WI38 (cell line): ENCODE data around the gene SGPP2.

Source experiments
- H3K4me3 ChIP-seq: 2 replicates; pipeline ENCODE4 v1.5.1; 2011; ENCODE audit warnings: low read depth, mild to moderate bottlenecking, control low read depth, low read length
- TF ChIP-seq, protein P1 (sequence below): IDR thresholded peaks from 2 replicates; pipeline ENCODE4 v1.5.1; 2012; ENCODE audit warnings: low read depth, mild to moderate bottlenecking, control low read depth, low read length

SGPP2 gene

GRCh38 chr2:222470802-222471468 lies 46.6 kb downstream of the SGPP2 start:
- no peak overlapping the region for H3K4me3 ChIP-seq
- TF ChIP-seq, protein P1, sequence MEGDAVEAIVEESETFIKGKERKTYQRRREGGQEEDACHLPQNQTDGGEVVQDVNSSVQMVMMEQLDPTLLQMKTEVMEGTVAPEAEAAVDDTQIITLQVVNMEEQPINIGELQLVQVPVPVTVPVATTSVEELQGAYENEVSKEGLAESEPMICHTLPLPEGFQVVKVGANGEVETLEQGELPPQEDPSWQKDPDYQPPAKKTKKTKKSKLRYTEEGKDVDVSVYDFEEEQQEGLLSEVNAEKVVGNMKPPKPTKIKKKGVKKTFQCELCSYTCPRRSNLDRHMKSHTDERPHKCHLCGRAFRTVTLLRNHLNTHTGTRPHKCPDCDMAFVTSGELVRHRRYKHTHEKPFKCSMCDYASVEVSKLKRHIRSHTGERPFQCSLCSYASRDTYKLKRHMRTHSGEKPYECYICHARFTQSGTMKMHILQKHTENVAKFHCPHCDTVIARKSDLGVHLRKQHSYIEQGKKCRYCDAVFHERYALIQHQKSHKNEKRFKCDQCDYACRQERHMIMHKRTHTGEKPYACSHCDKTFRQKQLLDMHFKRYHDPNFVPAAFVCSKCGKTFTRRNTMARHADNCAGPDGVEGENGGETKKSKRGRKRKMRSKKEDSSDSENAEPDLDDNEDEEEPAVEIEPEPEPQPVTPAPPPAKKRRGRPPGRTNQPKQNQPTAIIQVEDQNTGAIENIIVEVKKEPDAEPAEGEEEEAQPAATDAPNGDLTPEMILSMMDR, result no peak

DNA sequence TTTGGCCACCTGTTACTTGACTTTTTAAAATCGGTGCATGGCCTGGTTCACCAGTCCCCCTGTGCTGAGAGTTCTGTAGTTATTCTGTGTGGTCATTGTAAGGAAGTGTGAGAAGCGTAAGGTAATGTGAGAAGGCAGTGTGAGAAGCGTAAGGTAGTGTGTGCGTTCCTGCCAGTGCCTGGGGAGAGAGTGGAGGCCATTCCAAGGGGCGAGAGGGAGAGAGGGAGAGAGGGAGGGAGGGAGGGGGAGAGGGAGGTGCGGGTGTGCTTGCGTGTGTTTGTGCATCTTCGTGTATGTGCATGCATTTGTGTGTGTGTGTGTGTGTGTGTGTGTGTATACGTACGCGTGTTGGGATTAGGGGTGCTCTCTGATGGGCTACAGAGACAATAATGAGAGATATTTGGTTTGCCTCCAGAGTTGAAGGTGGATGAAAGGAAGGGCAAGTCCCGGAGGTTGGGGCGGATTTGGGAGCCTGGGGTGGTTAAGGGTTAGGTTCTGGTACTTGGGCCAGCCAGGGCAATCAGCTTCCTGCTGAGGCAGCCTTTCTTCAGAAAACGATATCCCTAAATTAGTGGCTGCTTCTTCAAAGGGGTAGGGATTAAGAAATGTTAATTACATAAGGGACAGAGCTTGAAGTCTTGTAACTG lies 53.7 kb downstream of the SGPP2 start:
- TF ChIP-seq, protein P1, result no peak
- no peak overlapping the region for H3K4me3 ChIP-seq

DNA sequence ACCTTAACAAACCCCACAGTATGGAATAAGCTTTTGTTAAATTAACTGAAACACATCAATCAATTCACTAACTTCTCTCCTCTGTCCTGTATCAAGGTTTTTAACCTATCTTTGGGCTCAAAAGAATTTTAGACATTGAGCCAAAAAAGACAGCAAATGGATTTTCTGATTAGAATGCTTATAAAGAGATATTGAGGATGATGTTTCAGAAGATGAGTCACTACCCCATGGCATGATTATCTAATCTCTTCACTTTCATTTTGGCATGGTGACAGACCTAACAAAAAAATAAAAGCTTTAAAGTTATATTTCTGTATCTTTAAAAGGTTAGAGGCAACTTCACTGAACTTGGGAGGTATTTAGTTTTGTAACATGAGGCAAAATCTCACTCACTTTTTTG lies 55.5 kb downstream of the SGPP2 start:
- H3K4me3 ChIP-seq, result no peak overlapping the region
- TF ChIP-seq, protein P1, result no peak

DNA sequence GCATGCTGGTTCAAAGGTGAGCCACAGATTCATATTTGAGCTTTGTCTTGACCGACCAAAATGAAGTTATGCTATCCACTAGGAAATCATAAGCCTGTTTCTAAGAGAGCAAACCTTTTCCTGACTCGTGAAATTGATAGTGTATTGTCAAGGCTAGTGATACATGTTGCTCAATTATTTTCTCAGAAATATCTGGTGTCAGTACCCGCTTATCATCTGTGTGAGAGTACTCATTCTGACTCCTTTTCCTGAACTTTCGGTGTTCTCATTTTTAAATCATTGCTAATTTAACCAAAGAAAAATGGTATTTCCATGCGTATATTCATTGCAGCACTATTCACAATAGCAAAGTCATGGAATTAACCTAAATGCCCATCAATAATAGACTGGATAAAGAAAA lies 56.2 kb downstream of the SGPP2 start:
- TF ChIP-seq, protein P1, result no peak
- H3K4me3 ChIP-seq, result no peak overlapping the region

GRCh38 chr2:222481941-222482340 lies 57.6 kb downstream of the SGPP2 start:
- H3K4me3 ChIP-seq, result no peak overlapping the region
- TF ChIP-seq, protein P1, result no peak

DNA sequence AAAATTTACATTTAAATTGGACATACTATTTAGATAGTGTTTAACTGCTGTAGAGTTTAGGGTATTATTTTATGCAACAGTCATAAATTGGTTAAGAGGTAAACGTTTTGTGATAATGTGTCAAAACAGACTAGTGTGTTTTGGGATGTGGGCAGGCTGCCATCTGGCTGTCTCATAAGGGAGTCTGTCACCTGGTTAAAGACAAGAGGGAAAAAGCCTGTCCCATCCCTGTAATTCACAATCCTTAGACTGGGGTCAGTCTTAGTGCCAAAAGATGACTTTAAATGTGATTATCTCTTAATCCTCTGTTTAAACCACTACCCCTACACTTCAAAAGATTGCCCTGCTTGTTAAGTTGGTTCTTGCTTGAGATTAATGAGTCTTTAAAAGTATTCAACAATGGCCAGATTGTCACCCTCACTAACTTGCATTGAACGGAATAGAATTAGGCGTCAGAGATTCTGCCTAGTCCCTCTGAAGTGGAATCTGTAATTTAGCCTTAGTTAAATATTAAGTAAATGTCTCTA lies 59.2 kb downstream of the SGPP2 start:
- TF ChIP-seq, protein P1, result no peak
- no peak overlapping the region for H3K4me3 ChIP-seq
